GM18498 (cell line): Measurements from ENCODE around the gene LRP2.

Source experiments
- ATAC-seq: cut with Tn5 transposase; IDR thresholded peaks from one replicate; pipeline ENCODE4 v1.9.1; 2021; ENCODE audit warnings: mild to moderate bottlenecking, moderate library complexity; ENCODE audit not compliant: unreplicated experiment

LRP2 gene

DNA sequence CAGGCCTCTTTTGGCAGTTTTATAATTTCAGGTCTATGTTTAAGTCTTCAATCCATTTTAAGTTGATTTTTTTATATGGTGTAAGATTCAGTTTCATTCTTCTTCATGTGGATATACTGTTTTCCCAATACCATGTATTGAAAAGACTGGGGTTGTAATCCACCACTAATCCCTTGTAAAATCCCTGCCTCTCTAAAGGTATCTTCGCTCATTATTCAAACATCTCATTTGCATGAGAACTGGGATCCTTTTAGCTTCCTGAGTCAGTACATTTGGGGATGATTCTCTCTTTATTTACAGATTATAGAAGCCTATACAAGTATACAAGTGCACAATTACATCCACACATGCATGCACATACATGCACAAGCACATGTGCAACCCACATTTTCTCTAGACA is 267.7 kb downstream of the LRP2 start:
- ATAC-seq: no peak

- ATAC-seq: no peak
Measured at GRCh38 chr2:169093535-169093934, 268.8 kb downstream of the LRP2 start.

DNA sequence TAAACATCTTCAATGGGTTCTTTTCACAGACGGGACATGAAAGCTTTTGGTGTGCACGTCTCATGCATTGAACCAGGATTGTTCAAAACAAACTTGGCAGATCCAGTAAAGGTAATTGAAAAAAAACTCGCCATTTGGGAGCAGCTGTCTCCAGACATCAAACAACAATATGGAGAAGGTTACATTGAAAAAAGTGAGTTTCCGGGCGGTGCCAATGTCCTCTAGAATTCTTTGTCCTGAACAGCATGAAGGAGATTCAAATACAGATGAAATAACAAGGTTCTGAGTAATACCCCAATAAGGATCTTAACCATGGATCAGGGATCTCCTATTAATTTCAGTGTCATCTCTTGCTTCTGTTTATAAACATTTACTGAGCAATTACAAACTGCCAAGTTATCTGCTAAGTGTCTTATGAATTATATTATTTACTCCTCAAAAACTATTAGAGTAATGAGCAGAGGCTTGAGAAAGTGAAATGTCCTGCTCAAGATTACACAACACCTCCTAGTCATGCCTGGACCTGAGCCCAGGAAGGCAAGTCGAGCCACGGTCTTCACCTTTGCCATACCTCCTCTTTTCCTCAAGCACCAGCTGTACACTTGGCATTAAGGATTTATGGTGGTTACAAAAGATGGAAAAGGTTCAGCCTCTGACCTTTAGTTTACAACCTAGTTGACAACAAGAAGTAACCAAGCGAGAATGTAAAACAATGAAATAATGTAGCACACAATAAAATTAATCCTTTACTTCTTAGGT is 270.4 kb downstream of the LRP2 start:
- ATAC-seq: no peak

GRCh38 chr2:169091256-169091655 is 271.1 kb downstream of the LRP2 start:
- ATAC-seq: no peak

- no peak for ATAC-seq
Measured at GRCh38 chr2:169090133-169090820, 272.1 kb downstream of the LRP2 start.

- no peak for ATAC-seq
Measured at GRCh38 chr2:169089182-169089581, 273.2 kb downstream of the LRP2 start.

DNA sequence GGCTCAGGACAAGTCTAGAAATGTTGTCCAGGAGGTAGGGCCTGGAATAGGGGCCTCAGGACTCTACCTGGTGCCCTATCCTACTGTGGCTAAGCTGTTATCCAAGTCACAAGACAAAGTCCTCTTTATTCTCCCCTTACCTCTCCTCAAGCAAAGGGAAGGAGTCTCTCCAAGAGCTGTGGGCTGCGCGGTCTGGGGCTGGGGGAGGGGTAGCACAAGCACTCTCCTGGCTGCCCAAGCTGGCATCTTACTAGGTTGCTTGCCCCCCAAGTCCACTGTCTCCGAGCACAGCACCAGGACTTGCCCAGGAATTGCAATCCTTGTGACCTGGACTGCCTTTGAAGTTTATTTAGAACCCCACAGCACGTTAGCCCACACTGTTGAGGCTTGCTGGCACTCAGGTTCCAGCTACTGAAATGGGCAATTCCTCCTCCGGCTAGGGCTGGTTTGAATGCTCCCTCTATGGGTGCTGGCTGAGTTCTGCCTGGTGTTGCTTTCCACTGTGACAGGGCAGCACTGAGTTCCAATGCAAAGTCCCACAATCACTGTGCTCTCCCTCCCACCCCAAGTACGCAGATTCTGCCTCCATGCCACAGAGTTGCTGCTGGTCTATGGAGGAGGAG is 274.5 kb downstream of the LRP2 start:
- no peak for ATAC-seq

DNA sequence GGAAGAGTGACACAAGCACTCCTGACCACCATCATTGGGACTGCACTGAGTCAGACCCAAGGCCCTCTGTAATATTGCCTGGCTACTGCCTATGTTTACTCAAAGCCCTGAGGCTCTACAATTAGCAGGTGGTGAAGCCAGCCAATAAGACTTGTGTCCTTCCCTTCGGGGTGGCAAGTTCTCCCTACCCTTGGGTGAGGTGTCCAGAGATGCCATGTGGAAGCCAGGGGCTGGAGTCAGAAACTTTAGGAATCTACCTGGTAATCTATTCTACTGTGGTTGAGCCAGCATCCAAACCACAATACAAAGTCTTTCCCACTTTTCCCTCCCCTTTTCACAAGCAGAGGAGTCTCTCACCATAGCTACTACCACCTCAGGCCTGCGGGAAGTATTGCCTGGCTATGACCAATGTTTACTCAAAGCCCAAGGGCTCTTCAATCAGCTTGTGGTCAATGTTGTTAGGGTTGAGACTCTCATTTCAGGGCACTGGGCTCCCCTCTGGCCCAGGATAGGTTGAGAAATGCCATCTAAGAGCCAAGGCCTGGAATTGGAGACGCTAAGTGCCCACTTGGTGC is 275.4 kb downstream of the LRP2 start:
- no peak for ATAC-seq

DNA sequence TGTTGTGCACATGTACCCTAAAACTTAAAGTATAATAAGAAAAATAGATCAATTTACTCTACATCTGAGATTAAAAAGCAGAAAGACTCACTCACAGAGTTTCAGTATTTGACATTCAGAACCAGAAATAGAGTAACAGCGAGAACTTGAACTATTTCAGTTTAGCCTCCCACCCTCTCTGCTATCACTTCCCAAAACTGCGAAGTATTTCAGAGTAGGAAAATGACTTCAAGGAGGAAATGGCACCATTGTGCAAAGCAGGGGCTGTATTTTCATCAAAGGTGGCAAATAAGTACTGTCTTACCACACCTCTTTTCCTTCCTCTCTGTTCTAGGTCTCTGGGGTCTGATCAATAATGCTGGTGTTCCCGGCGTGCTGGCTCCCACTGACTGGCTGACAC is 279.3 kb downstream of the LRP2 start:
- ATAC-seq: peak; percentile 56

- ATAC-seq: no peak
Measured at GRCh38 chr2:169081551-169081950, 280.8 kb downstream of the LRP2 start.

GRCh38 chr2:169080250-169081069 is 281.9 kb downstream of the LRP2 start:
- peak; percentile 90 for ATAC-seq

- ATAC-seq: no peak
Measured at GRCh38 chr2:169077674-169078240, 284.6 kb downstream of the LRP2 start.
